Measurements from ENCODE around the gene ARHGEF1.

ARHGEF1 gene

DNA sequence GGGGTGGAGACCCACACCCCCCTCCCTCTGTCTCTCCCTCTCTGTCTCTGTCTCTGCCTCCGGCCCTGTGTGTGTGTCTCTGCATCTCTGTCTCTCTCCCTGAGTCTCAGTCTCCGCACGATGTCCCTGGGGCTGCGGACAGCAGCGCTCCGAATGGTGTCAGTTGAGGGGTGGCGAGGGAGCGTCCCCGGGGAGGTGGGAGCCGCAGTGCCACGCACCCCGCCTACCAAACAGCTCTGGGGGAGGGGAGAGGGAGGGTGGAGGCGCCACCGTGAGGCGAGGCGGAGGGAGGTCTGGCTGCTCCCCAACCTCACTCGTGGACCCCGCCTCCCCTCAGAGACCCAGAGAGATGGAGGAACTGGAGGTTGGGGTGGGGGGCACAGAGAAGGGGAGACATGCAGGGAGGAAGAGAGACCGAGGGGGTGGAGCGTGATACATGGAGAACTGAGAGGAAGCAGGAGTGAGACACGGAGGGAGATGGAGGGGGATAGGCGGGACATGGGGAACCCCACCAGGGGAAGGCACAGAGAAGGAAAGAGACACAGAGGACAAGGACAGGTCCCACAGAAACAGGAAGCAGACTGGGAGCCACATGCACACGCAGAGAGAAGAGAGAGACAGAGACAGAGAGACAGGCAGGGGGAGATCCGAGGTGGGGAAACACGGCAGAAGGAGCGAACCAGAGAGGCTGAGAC, 38.0 kb downstream of the ARHGEF1 start:
- TF ChIP-seq, protein P1, sequence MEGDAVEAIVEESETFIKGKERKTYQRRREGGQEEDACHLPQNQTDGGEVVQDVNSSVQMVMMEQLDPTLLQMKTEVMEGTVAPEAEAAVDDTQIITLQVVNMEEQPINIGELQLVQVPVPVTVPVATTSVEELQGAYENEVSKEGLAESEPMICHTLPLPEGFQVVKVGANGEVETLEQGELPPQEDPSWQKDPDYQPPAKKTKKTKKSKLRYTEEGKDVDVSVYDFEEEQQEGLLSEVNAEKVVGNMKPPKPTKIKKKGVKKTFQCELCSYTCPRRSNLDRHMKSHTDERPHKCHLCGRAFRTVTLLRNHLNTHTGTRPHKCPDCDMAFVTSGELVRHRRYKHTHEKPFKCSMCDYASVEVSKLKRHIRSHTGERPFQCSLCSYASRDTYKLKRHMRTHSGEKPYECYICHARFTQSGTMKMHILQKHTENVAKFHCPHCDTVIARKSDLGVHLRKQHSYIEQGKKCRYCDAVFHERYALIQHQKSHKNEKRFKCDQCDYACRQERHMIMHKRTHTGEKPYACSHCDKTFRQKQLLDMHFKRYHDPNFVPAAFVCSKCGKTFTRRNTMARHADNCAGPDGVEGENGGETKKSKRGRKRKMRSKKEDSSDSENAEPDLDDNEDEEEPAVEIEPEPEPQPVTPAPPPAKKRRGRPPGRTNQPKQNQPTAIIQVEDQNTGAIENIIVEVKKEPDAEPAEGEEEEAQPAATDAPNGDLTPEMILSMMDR (IDR thresholded peaks at IDR 0.05; ENCODE audit: low read depth, low read length, missing control alignments) = no peak
- no peak overlapping the region for H3K4me3 ChIP-seq (replicated peaks; ENCODE audit: low read depth, low read length)
- DNase-seq (ENCODE audit: extremely low read depth, low read depth) = no peak

DNA sequence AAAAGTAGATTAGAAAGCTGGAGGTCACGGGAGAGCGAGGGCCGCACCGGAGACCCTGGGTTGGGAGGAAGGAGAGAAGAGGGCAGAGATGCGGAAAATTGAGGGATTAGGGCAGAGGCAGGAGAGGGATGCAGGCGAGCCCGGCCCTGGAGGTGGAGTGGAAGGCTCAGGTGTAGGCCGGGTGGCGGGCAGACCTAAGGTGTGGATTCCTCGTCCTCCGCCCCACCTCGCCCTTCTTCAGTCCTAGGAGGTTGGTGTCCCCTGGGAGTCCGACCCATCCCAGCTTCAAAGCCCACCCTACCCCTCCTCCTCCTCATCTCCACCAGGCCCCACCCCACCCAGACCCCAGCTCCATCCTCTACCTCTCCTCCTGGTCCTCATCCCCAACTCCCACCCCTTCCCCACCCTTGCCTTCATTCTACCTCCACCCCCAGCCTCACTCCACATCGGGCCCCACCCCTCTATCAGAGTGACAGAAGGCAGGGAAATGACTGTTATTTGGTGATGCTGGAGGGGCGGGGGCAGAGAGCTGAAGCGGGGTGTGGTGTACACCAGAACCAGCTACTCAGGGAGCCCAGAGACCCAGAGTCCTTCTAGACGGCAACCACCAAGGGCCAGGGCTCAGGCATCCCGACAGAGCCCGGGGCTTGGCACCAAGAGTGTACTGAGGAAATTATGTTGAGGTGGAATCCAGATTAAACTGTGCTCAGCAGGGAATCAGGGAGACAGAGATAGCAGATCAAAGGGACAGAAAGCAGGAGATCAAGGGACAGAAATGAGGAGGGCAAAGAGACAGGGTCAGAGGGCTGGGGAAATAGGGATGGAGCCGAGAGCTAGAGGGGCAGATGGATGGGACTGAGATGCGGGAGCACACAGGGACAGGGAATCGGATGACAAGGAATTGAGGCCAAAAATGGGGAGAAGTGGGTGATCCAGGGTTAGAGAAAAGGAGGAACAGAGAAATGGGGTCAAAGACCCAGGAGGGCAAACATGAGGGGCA, 38.9 kb downstream of the ARHGEF1 start:
- no peak for DNase-seq (ENCODE audit: extremely low read depth, low read depth)
- H3K4me3 ChIP-seq (replicated peaks; ENCODE audit: low read depth, low read length) = no peak overlapping the region
- TF ChIP-seq, protein P1 (IDR thresholded peaks at IDR 0.05; ENCODE audit: low read depth, low read length, missing control alignments) = no peak

DNA sequence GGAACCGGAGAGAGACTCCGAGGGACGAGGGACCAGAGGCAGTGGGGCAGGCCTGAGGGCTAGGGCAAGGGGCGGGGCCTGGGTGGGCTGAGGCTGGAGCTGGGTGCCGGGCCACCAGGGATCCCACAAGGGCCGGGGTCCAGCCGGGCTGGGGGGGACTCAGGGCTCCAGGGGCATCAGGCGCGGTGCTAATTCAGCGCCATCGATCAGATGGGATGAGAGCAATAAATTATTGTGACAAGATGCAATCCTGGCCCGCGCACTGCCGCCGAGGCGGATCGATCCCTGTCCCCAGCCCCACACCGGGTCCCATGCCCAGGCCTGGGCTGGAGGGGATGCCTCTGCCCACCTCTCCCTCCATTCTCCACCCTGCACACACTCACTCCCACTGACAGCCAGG, 39.6 kb downstream of the ARHGEF1 start:
- TF ChIP-seq, protein P1 (IDR thresholded peaks at IDR 0.05; ENCODE audit: low read depth, low read length, missing control alignments) = no peak
- H3K4me3 ChIP-seq (replicated peaks; ENCODE audit: low read depth, low read length) = no peak overlapping the region
- DNase-seq (ENCODE audit: extremely low read depth, low read depth) = no peak

DNA sequence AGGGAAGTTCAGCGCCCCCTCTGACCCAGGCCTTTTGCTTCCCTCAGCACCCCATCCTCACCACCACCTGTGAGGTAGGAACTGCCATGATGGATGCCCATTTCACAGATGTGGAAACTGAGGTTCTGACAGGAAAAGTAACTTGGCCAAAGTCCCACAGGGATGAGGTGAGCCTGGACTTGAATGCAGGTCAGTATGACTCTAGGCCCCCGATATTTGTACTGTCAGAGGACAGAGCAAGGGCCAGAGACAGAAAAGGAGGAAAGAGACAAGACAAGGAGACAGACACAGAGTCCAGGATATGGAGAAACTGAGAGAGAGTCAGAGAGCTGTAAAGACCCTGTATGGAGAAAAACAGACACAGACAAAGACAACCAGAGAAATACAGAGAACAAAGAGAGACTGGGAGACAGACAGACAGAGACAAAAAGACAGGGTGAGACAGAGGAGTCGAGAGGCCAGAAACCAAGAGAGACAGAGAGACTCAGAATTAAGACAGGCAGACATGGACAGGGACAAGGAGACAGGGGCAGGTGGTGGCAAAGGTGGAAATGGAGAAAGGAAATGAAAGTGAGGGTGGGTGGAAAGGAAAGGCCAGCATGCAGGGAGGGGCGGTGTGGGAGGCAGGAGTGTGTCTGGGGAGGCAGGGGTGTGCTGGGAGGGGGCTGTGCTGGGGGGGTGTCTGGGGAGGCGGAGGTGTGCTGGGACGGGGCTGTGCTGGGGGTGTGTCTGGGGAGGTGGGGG, 40.2 kb downstream of the ARHGEF1 start:
- no peak overlapping the region for H3K4me3 ChIP-seq (replicated peaks; ENCODE audit: low read depth, low read length)
- TF ChIP-seq, protein P1 (IDR thresholded peaks at IDR 0.05; ENCODE audit: low read depth, low read length, missing control alignments) = no peak
- DNase-seq (ENCODE audit: extremely low read depth, low read depth) = no peak

DNA sequence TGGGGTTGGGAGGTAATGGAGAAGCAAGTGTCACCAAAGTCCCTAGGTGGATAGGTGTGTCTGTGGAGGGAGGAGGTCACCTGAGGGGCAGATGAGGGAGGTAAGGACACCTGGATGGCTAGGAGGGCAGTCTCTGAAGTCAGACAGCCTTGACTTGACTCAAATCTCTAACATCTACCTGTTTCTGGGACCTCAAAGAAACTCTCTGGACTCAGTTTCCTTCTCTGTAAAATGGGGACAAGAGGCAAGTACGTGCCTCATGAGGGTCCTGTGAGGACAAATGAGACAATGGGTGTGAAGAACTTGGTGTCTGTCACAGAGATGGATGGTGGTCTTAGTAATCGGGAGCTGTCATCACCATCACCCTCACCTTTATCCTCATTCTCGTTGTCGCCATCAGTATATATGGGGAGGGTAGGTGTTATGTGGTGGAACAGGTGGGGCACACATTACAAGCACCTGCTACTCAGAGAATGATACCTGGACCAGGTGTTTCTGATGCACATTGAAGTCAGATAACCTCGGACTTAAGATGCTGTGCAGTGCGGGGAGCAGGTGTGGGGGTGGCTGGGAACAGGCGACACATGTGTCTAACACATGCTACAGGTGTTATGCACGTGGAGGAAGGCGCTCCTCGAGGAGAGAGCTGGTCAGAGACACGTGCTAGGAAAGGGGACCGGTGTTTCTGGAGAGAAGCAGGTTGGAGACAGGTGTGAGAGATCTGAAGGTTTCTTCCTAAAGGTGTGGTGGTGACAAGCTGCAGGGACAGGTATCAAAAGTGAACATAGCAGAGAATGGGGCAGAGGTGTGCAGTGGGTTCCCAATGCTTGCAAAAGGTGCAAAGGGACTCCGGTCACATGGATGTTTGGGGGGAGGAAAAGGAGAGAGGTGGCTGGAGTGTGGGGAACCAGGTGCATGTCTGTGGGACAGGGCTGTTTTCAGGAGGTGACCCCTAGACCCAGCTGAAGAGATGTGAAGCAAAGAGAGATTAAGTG, 41.5 kb downstream of the ARHGEF1 start:
- TF ChIP-seq, protein P1 (IDR thresholded peaks at IDR 0.05; ENCODE audit: low read depth, low read length, missing control alignments) = no peak
- DNase-seq (ENCODE audit: extremely low read depth, low read depth) = no peak
- H3K4me3 ChIP-seq (replicated peaks; ENCODE audit: low read depth, low read length) = no peak overlapping the region
